Stimulated activated naive B cell treated with anti-CD40 and anti-IgM and Interleukin-4, amounts not matched to agents 10 μg/mL and 1 μg/mL and 100 μg/mL, for 72 hours (primary cell): ENCODE results near the gene BMERB1.
A peak's percentile ranks its signal among the peaks of the same experiment; 100 is the strongest.
"Not testable (repeated sequence)": the region's sequence is repeated elsewhere in the genome, so short reads cannot be mapped to it uniquely, and the experiment has no call there.

ENCODE experiments used
- ATAC-seq, 2 donors: fragments of 150-1000 bp; cut with Tn5 transposase; replicated peaks; 2 replicates each; pipeline ENCODE4 v1.10.0; 2021; ENCODE audit warnings: moderate library complexity in 1 of 2
- DNase-seq: peaks from one replicate; pipeline ENCODE4 v3.0.0; 2021
- H3K27ac Mint-ChIP-seq: one replicate; pipeline ENCODE4 v1.8.0; 2022; ENCODE audit warnings: mild to moderate bottlenecking, mixed read lengths
- H3K27me3 Mint-ChIP-seq, 2 donors: one replicate each; pipeline ENCODE4 v1.8.0; 2022; ENCODE audit warnings: mixed read lengths in 2 of 2
- H3K36me3 Mint-ChIP-seq, 2 donors: one replicate each; pipeline ENCODE4 v1.8.0; 2022; ENCODE audit warnings: mixed read lengths in 2 of 2, mild to moderate bottlenecking in 1 of 2
- H3K4me1 Mint-ChIP-seq, 2 donors: one replicate each; pipeline ENCODE4 v1.8.0; 2022; ENCODE audit warnings: mixed read lengths in 2 of 2, mild to moderate bottlenecking in 1 of 2
- H3K4me3 Mint-ChIP-seq, 2 donors: one replicate each; pipeline ENCODE4 v1.8.0; 2022; ENCODE audit warnings: mild to moderate bottlenecking in 2 of 2, mixed read lengths in 2 of 2, moderate library complexity in 1 of 2
- H3K9me3 Mint-ChIP-seq, 2 donors: one replicate each; pipeline ENCODE4 v1.8.0; 2022; ENCODE audit warnings: mixed read lengths in 2 of 2, mild to moderate bottlenecking in 1 of 2

Gene BMERB1

GRCh38 chr16:15460601-15461000 is 26.2 kb downstream of the BMERB1 start:
- H3K4me3 Mint-ChIP-seq, result no peak overlapping the region
- peaks cover 12 to 14% of the 10 kb centered on the region in 2 donors for H3K27me3 Mint-ChIP-seq
- ATAC-seq (no peak), DNase-seq (no peak)
- H3K4me1 Mint-ChIP-seq, result no peaks in the 10 kb centered on the region
- H3K9me3 Mint-ChIP-seq, result peaks cover 0 to 3% of the 10 kb centered on the region in 2 donors
- H3K36me3 Mint-ChIP-seq, result no peaks in the 10 kb centered on the region
- H3K27ac Mint-ChIP-seq, result no peak overlapping the region

GRCh38 chr16:15461376-15461775 is 27.0 kb downstream of the BMERB1 start:
- no peaks in the 10 kb centered on the region for H3K36me3 Mint-ChIP-seq
- H3K27me3 Mint-ChIP-seq, result peaks cover 12 to 14% of the 10 kb centered on the region in 2 donors
- H3K9me3 Mint-ChIP-seq, result peaks cover 0 to 3% of the 10 kb centered on the region in 2 donors
- H3K27ac Mint-ChIP-seq, result no peak overlapping the region
- no peak for DNase-seq
- no peak overlapping the region for H3K4me3 Mint-ChIP-seq
- no peaks in the 10 kb centered on the region for H3K4me1 Mint-ChIP-seq
- no peak for ATAC-seq

GRCh38 chr16:15464401-15465186 is 30.2 kb downstream of the BMERB1 start:
- Mint-ChIP-seq H3K36me3 (peaks cover 0 to 7% of the 10 kb centered on the region in 2 donors), H3K27me3 (peaks cover 4 to 5% of the 10 kb centered on the region in 2 donors)

GRCh38 chr16:15466131-15466530 is 31.7 kb downstream of the BMERB1 start:
- Mint-ChIP-seq H3K9me3 (peaks cover 2 to 4% of the 10 kb centered on the region in 2 donors), H3K36me3 (peaks cover 0 to 7% of the 10 kb centered on the region in 2 donors), H3K27me3 (no peaks in the 10 kb centered on the region), H3K4me1 (no peaks in the 10 kb centered on the region), H3K27ac (no peak overlapping the region), H3K4me3 (no peak overlapping the region)
- ATAC-seq (no peak), DNase-seq (no peak)

More at GRCh38 chr16:15464401-15465186, 30.2 kb downstream of the BMERB1 start:
- no peak overlapping the region for H3K27ac Mint-ChIP-seq
- no peak for ATAC-seq
- H3K4me3 Mint-ChIP-seq, result no peak overlapping the region
- H3K4me1 Mint-ChIP-seq, result no peaks in the 10 kb centered on the region
- DNase-seq, result no peak
- H3K9me3 Mint-ChIP-seq, result peaks cover 0 to 4% of the 10 kb centered on the region in 2 donors

GRCh38 chr16:15466886-15467781 is 32.7 kb downstream of the BMERB1 start:
- no peak overlapping the region for H3K27ac Mint-ChIP-seq
- no peak for ATAC-seq
- H3K4me3 Mint-ChIP-seq, result no peak overlapping the region
- no peaks in the 10 kb centered on the region for H3K4me1 Mint-ChIP-seq
- peaks cover 0 to 7% of the 10 kb centered on the region in 2 donors for H3K36me3 Mint-ChIP-seq
- no peak for DNase-seq
- H3K27me3 Mint-ChIP-seq, result peaks cover 0 to 9% of the 10 kb centered on the region in 2 donors
- H3K9me3 Mint-ChIP-seq, result peaks cover 2 to 4% of the 10 kb centered on the region in 2 donors

- H3K27me3 Mint-ChIP-seq, DNase-seq, ATAC-seq, H3K9me3 Mint-ChIP-seq: not testable (repeated sequence)
- H3K27ac Mint-ChIP-seq, result peak overlapping the region; percentile 47
- H3K4me1 Mint-ChIP-seq, result peaks cover 9 to 17% of the 10 kb centered on the region in 2 donors
- peak overlapping the region in 1 of 2 donors; percentile 48 for H3K4me3 Mint-ChIP-seq
- H3K36me3 Mint-ChIP-seq, result peaks cover 6 to 18% of the 10 kb centered on the region in 2 donors
Observed at GRCh38 chr16:15476971-15477370, 42.6 kb downstream of the BMERB1 start.

- ATAC-seq (peak; percentile 74 to 88), DNase-seq (no peak)
- H3K27me3 Mint-ChIP-seq, result peaks cover 0 to 6% of the 10 kb centered on the region in 2 donors
- peaks cover 14 to 26% of the 10 kb centered on the region in 2 donors for H3K4me1 Mint-ChIP-seq
- H3K27ac Mint-ChIP-seq, result peak overlapping the region; percentile 38
- H3K36me3 Mint-ChIP-seq, result peaks cover 6 to 22% of the 10 kb centered on the region in 2 donors
- H3K4me3 Mint-ChIP-seq, result peak overlapping the region in 1 of 2 donors; percentile 11
- peaks cover 3 to 6% of the 10 kb centered on the region in 2 donors for H3K9me3 Mint-ChIP-seq
Observed at GRCh38 chr16:15477802-15478201, 43.4 kb downstream of the BMERB1 start.

GRCh38 chr16:15482068-15482747 is 47.8 kb downstream of the BMERB1 start:
- peak; percentile 11 for DNase-seq
- Mint-ChIP-seq H3K27ac (no peak overlapping the region), H3K4me3 (no peak overlapping the region), H3K4me1 (peaks cover 16 to 40% of the 10 kb centered on the region in 2 donors), H3K9me3 (peaks cover 0 to under 1% of the 10 kb centered on the region in 2 donors), H3K36me3 (peaks cover 0 to 9% of the 10 kb centered on the region in 2 donors), H3K27me3 (no peaks in the 10 kb centered on the region)
- peak; percentile 62 to 82 for ATAC-seq

GRCh38 chr16:15482748-15483298 is 48.4 kb downstream of the BMERB1 start:
- H3K4me3 Mint-ChIP-seq, result no peak overlapping the region
- ATAC-seq, result no peak

GRCh38 chr16:15483857-15484256 is 49.5 kb downstream of the BMERB1 start:
- Mint-ChIP-seq H3K9me3 (no peaks in the 10 kb centered on the region), H3K27ac (no peak overlapping the region), H3K4me3 (no peak overlapping the region), H3K4me1 (peaks cover 11 to 31% of the 10 kb centered on the region in 2 donors), H3K27me3 (no peaks in the 10 kb centered on the region), H3K36me3 (peaks cover 0 to 7% of the 10 kb centered on the region in 2 donors)
- no peak for DNase-seq
- peak; percentile 18 to 38 for ATAC-seq

More at GRCh38 chr16:15482748-15483298, 48.4 kb downstream of the BMERB1 start:
- Mint-ChIP-seq H3K27me3 (no peaks in the 10 kb centered on the region), H3K36me3 (peaks cover 0 to 7% of the 10 kb centered on the region in 2 donors), H3K9me3 (no peaks in the 10 kb centered on the region), H3K27ac (no peak overlapping the region), H3K4me1 (peaks cover 12 to 34% of the 10 kb centered on the region in 2 donors)
- no peak for DNase-seq

GRCh38 chr16:15484662-15485061 is 50.3 kb downstream of the BMERB1 start:
- ATAC-seq, result no peak
- Mint-ChIP-seq H3K27me3 (no peaks in the 10 kb centered on the region), H3K36me3 (peaks cover 0 to 10% of the 10 kb centered on the region in 2 donors), H3K4me1 (peaks cover 17 to 39% of the 10 kb centered on the region in 2 donors), H3K4me3 (no peak overlapping the region), H3K27ac (no peak overlapping the region), H3K9me3 (no peaks in the 10 kb centered on the region)
- DNase-seq, result no peak

- Mint-ChIP-seq H3K27me3 (no peaks in the 10 kb centered on the region), H3K4me3 (no peak overlapping the region), H3K9me3 (no peaks in the 10 kb centered on the region), H3K36me3 (peaks cover 0 to 11% of the 10 kb centered on the region in 2 donors), H3K27ac (no peak overlapping the region), H3K4me1 (peaks cover 18 to 45% of the 10 kb centered on the region in 2 donors)
- ATAC-seq (no peak), DNase-seq (no peak)
Observed at GRCh38 chr16:15485175-15485574, 50.8 kb downstream of the BMERB1 start.

- no peak for ATAC-seq
- H3K9me3 Mint-ChIP-seq, result no peaks in the 10 kb centered on the region
- no peaks in the 10 kb centered on the region for H3K27me3 Mint-ChIP-seq
- no peak overlapping the region for H3K27ac Mint-ChIP-seq
- no peak overlapping the region for H3K4me3 Mint-ChIP-seq
- H3K36me3 Mint-ChIP-seq, result peaks cover 0 to 17% of the 10 kb centered on the region in 2 donors
- no peak for DNase-seq
- peaks cover 21 to 53% of the 10 kb centered on the region in 2 donors for H3K4me1 Mint-ChIP-seq
Observed at GRCh38 chr16:15486661-15487060, 52.3 kb downstream of the BMERB1 start.
